Measurements from ENCODE around the gene PRKD1. TPM values are rescaled to one million over a fixed set of nuclear protein-coding genes. Genes with fewer than 3 reads are reported as not detected.

Gene PRKD1
- total RNA-seq, 1 donor from 2014 or later: 16.9 TPM

GRCh38 chr14:29838752-29839151 is 88.9 kb downstream of the PRKD1 start:
- DNase-seq: no peak

GRCh38 chr14:29836395-29836794 is 91.3 kb downstream of the PRKD1 start:
- no peak for DNase-seq

GRCh38 chr14:29832042-29832441 is 95.6 kb downstream of the PRKD1 start:
- no peak for DNase-seq

- no peak for DNase-seq
Measured at GRCh38 chr14:29829851-29830250, 97.8 kb downstream of the PRKD1 start.

- no peak for DNase-seq
Measured at GRCh38 chr14:29823816-29824215, 103.8 kb downstream of the PRKD1 start.

GRCh38 chr14:29822430-29822709 is 105.3 kb downstream of the PRKD1 start:
- DNase-seq: no peak

GRCh38 chr14:29821661-29822429 is 105.8 kb downstream of the PRKD1 start:
- no peak for DNase-seq

- no peak for DNase-seq
Measured at GRCh38 chr14:29821242-29821641, 106.4 kb downstream of the PRKD1 start.

GRCh38 chr14:29820785-29821184 is 106.9 kb downstream of the PRKD1 start:
- DNase-seq: no peak

GRCh38 chr14:29817767-29818405 is 109.8 kb downstream of the PRKD1 start:
- no peak for DNase-seq

GRCh38 chr14:29815016-29815674 is 112.5 kb downstream of the PRKD1 start:
- no peak for DNase-seq

- no peak for DNase-seq
Measured at GRCh38 chr14:29814156-29815015, 113.3 kb downstream of the PRKD1 start.

GRCh38 chr14:29810682-29811081 is 117.0 kb downstream of the PRKD1 start:
- no peak for DNase-seq

GRCh38 chr14:29810064-29810463 is 117.6 kb downstream of the PRKD1 start:
- DNase-seq: no peak

GRCh38 chr14:29806124-29806517 is 121.5 kb downstream of the PRKD1 start:
- DNase-seq: no peak

GRCh38 chr14:29805415-29806123 is 122.1 kb downstream of the PRKD1 start:
- peak; percentile 27 for DNase-seq

GRCh38 chr14:29804481-29805266 is 123.0 kb downstream of the PRKD1 start:
- DNase-seq: no peak

- no peak for DNase-seq
Measured at GRCh38 chr14:29803045-29803444, 124.6 kb downstream of the PRKD1 start.

GRCh38 chr14:29802211-29802610 is 125.4 kb downstream of the PRKD1 start:
- DNase-seq: no peak

- DNase-seq: no peak
Measured at GRCh38 chr14:29800961-29801360, 126.7 kb downstream of the PRKD1 start.

GRCh38 chr14:29799464-29800095 is 128.1 kb downstream of the PRKD1 start:
- DNase-seq: no peak
